Activated effector memory CD4-positive, alpha-beta T cell treated with Interleukin-2 at 50 U/mL for 16 hours (primary cell): ENCODE results near the gene IL22RA1.

Experiments
- DNase-seq: peaks from one replicate; pipeline ENCODE4 v3.0.0-alpha.2; 2020

Gene IL22RA1, protein sequence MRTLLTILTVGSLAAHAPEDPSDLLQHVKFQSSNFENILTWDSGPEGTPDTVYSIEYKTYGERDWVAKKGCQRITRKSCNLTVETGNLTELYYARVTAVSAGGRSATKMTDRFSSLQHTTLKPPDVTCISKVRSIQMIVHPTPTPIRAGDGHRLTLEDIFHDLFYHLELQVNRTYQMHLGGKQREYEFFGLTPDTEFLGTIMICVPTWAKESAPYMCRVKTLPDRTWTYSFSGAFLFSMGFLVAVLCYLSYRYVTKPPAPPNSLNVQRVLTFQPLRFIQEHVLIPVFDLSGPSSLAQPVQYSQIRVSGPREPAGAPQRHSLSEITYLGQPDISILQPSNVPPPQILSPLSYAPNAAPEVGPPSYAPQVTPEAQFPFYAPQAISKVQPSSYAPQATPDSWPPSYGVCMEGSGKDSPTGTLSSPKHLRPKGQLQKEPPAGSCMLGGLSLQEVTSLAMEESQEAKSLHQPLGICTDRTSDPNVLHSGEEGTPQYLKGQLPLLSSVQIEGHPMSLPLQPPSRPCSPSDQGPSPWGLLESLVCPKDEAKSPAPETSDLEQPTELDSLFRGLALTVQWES

DNA sequence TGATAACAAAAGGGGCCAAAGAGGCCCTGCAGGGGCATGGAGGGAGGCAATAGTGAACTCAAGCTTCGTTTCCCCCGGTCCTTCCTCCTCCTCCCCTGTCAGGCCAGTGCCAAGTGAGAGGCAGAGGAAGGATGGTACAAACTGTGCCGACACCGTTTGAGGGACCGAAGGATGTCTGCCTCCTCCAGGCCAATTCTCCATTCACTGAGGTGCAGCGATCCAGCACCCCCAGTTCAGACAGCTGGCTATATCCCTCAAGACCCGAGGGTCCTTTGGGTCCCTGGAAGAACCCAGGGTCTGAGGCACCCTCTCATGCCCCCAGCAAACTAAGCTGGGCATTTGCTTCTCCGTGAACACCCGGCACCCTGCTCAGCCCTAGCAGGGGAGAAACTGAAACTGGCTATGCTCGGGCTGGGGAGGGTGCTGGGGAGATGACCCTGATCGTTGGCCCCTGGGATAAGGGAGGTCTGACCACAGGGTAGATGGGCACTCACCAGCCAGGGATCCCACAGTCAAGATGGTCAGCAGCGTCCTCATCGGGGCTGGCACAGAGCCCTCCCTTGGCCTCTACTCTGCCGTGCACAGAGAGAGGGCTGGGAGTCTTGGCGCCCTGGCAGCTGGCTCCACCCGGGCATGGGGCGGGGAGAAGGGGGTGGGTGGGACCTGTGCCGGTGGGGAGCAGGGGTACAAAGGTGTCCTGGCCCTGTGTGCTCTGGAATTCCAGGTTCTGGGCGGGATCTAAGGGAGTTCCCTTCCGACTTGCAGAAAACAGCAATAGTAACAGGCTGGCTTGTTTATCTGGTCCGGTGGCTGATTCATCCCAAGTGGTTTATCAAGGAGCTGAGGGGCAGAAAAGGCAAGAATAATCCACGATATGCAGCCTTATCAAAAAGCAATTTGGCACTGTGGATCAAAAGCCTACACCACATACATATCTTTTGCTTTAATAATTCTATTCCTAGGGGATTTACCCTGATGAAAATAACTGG lies at the start of gene IL22RA1:
IL22RA1 (minus strand) TSS at position 595 of the 989 bp plus-strand sequence; CDS start at position 537, 58 bp downstream.
- no peak for DNase-seq

DNA sequence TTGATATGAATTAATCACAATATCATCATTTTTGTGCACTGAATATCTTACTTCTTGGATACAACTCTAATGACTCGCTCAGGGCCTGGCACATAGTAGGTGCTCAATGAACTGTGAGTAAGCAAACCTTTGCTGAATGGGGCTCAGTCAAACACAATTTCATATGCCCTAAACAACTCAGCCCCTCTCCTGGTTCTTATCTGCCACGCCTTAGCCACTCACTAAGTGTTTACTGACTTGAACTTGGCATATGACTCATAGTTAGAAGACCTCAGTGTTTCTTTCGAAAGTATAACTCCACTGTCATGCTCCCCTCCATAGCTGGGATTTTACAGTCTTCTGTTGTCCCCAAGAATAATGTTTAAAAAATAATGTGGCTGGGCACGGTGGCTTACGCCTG lies 48.9 kb upstream of the IL22RA1 start:
- DNase-seq: no peak

DNA sequence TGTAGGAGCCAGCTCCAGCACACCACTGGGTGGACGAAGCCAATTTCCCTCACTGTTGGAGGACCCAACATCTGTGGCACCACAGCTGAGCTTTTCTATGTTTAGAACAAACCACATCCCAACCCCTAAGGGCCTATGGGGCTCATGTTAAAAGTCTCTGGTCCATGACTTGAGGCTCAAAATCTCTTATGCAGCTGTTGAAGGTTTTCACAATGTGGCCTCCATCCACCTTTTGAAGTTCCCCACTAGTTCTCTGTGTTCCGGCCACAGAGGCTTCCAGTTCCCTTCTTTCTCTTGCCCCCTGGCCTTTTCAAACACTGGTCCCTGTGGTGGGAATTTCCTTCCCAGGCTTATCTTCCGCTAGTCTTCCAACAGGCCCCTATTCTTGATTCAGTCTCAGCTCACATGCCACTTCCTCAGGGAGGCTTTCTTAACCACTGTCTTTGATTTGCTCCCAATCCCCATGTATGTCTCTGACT lies 48.1 kb upstream of the IL22RA1 start:
- no peak for DNase-seq

DNA sequence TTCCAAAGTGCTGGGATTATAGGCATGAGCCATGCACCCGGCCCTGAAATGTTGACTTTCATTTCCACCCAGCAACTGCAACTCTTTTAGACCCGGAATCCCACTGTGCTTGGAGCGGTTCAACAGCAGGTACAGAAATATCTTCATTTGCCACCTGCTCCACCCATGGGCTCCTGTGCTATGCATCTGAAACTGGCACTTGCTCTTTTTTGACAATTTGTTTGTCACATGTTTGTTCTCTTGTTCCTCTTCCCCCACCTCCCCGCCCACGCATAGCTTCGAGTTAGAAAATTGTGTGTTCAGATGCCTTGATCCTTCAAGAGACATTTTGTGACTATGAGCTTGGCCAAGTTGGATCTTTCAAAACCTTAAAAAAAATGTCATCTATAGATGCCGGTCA lies 46.6 kb upstream of the IL22RA1 start:
- no peak for DNase-seq

DNA sequence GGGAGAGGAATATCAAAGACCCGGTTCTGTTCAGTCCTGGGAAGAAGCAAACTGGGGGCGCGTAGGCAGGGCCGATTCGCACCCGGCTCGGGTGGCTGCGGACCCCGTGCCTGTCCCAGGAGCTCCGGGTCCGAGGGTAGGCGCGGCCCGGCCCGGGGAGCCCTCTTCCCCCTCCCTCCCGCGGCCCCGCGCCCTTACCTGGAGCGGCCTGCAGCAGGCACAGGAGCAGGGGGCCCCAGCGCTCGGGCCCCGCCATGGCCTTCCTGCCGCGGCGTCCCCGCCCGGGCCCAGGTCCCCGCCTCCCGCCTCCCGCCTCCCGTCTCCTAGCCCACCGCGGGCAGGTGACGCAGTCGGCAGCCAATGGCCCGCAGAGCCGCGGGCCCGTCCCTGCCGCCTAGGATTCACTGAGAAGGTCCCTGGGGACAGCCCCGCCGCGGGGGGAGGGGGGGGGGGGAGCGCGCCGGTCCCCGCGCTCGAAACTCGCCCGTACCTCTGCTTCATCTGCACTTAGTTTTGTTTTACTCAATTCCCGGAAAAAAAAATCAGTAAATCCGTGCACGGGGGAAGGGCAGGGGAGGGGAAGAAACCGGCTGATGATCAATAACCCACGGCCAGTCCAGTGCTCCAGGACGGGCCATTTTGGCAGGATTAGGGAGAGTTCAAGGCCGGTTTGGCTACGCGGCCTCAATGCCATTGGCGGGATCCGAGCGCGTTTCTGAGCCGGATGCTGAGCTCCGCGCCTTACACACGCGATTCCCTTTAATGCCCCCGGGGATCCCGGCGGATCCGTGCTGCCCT lies 44.3 kb upstream of the IL22RA1 start, which contains the start of gene IFNLR1:
IFNLR1 (minus strand) TSS at position 297 of the 798 bp plus-strand sequence; CDS start at position 256, 41 bp downstream.
- peak; percentile 53 for DNase-seq

DNA sequence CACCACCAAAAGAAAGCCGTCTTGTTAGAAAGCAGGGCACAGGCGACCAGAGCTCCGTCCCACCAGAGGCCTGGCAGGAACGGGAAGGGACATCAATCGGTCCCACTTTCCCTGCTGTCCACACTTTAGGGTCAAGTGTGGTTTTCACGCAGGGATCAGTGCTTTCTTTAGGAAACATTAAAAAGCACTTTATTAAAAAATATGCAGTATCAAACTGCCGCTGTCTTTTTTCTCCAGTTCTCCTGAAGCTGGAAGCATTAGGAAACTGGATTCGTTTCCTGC lies 43.7 kb upstream of the IL22RA1 start:
- DNase-seq: no peak

DNA sequence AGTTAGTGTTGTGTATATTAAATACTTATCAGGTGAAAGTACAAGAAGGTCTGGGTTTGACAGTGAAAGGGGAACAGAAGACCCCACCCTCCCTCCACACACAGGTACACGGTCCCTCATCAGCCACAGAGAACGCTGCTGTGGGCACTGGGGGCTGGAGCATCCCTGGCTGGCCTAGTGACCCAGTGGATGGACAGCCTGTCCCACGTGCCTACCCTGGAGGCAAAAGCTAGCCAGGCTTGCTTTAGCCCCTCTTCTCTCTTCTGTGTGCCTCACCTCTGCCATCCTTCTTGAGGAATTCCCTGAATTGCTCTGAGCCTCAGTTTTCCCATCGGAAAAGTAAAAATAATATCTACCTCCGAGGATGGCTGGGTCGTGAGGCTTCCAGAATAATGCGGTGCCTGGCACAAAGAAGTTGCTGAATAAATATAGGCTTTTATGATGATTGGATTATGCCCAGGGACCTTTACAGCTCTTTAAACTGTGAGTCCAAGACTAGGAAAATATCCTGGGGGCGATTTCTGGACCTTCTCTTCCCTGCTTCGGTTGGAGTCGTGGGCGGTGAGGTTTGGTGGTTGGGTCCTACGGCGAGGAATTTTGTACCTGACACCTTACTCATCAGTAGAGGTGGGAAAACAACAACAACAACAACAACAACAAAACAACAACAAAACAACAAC lies 43.2 kb upstream of the IL22RA1 start:
- DNase-seq: no peak

DNA sequence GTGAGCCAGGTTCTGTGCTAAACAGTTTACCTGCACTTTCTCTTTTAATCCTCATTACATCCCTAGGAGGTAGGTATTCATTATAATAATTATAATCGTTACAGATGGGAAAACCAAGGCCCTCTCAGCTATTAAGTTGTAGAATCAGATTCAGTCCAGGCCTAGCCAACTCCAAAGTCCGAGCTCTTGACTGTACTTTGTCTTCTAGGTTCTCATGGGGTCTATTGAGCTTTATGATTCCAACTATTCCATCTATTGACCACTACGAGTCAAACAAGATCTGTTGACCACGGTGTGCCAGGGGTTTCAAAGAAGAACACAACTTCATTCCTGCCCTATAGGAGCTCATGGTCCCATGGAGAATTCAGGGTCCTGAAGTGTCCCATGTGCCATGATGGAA lies 42.1 kb upstream of the IL22RA1 start:
- DNase-seq: no peak

DNA sequence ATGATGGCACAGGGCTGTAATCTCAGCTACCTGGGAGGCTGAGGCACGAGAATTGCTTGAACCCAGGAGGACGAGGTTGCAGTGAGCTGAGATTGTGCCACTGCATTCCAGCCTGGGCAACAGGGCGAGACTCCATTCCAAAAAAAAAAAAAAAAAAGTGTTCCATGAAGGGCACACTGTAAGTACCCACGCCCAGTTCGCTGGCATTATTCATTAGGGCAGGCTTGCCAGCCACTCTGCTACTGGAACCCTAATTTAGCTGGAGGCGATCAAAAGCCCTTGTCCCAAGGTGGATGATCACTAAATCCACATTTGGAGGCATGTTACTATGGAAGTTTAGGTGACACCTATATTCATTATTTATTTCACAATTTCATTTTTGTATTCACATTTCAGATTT lies 39.1 kb upstream of the IL22RA1 start:
- DNase-seq: no peak

DNA sequence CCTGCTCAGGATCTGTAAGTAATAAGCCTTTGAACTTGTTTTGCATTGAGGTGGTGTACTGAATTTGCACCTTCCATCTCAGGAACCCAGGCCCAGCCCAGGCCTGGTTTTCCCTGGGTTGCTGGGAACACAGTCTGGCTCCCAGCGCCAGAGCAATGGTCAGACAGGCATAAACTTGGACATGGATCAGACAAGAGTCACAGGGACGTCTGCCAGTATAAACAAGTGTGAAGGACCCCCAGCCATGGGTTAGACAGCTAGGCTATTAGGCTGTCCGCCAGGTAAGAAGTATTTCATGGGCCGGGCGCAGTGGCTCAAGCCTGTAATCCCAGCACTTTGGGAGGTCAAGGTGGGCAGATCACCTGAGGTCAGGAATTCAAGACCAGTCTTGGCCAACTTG lies 38.7 kb upstream of the IL22RA1 start:
- DNase-seq: no peak

DNA sequence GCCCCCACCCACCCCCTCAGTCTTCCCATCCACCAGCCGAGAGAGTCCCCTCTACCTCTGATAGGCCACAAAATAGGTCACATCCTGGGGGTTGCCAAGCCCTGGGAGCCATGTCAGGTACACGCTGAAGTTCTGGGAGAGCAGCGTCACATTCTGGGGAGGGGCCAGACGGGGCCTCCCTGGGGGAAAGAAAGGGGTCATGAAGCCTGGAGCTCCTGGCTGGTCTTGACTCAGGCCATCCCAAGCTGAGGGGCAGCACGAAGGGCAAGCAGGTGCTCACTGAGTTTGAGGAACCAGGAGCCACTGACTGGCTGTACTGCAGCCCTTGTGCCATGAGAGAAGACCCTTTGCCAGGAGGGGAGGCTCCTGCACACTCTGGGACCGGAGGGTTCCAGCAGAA lies 37.7 kb upstream of the IL22RA1 start:
- no peak for DNase-seq

DNA sequence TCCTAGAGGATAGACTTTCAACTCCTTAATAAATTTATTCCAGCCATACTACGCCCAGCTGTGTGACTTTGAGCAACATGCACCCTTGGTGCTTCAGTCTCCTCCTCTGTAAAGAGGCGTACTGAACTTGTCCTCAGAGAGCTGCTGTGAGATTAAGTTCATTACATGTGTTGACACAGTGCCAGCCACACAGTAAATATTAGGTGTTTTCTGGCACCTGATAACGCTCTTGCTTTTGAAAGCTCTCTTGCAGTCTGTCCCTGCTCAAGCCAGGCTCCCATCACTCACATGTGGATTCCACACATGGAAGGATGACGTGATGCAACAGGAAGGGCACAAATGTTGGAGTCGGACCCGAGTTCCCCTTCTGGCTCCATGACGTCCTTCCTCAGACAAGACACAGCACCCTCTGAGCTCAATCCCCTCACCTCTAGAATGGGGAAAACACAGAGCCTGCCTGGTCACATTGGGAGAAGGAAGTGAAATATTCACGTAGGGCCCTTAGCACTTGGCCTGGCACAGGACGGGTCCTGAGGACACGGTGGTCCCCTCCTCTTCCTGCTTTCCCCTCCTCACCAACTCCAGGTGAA lies 36.4 kb upstream of the IL22RA1 start:
- DNase-seq: no peak

DNA sequence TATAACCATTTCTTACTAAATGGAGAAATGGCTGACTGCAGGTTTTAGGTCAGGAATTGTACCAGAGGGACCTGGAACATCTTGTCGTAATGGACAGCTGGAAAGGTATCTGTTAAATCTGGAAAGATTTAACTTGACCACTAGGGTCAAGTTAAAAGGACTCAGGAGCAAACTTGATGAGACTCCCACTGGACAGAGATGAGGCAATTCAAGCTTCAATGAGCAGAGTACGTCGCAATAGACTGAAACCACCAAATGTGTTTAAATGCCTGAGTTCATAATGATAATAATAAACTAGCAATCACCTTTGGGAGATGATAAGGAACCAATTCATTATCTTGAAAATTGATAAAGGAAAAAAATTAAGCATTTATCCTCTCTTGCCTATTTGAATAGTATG lies 35.5 kb upstream of the IL22RA1 start:
- DNase-seq: no peak

DNA sequence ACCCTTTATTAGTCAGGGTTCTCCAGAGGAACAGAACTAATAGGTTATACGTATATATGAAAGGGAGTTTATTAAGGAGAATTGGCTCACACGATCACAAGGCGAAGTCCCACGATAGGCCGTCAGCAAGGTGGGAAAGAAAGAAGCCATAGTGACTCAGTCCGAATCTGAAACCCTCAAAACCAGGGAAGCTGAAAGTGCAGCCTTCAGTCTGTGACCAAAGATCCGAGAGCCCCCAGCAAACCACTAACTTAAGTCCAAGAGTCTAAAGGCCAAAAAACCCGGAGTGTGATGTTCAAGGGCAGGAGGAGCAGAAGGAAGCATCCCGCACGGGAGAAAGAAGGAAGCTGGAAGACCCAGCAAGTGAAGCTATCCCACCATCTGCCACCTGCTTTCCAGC lies 34.2 kb upstream of the IL22RA1 start:
- no peak for DNase-seq

DNA sequence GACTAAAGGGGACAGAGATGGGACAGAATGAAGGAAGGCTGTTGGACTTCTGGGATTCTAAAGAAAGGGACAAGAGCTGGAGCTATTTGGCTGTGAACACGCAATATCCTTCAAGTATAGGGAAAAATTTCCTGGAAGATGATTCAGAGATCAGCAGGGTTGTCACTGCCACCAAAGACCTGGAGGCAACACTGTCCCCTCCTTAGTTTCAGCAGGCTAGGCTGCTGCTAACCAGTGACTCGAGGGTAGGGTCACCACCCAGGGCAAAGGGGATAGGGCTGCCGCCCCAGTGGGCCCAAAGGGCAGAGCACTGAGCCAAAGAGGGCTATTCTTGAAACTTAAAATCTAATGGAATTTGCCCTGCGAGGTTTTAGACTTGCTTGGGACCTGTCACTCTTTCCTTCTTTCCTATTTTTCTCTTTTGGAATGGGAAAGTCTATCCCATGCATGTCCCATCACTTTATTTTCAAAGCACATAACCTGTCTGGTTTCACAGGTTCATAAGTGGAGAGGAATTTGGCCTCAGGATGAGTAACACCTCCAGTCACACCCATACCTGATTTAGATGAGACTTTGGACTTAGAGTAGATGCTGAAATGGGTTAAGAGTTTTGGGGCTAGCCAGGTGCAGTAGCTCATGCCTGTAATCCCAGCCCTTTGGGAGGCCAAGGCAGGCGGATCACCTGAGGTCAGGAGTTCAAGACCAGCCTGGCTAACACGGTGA lies 32.3 kb upstream of the IL22RA1 start:
- no peak for DNase-seq

DNA sequence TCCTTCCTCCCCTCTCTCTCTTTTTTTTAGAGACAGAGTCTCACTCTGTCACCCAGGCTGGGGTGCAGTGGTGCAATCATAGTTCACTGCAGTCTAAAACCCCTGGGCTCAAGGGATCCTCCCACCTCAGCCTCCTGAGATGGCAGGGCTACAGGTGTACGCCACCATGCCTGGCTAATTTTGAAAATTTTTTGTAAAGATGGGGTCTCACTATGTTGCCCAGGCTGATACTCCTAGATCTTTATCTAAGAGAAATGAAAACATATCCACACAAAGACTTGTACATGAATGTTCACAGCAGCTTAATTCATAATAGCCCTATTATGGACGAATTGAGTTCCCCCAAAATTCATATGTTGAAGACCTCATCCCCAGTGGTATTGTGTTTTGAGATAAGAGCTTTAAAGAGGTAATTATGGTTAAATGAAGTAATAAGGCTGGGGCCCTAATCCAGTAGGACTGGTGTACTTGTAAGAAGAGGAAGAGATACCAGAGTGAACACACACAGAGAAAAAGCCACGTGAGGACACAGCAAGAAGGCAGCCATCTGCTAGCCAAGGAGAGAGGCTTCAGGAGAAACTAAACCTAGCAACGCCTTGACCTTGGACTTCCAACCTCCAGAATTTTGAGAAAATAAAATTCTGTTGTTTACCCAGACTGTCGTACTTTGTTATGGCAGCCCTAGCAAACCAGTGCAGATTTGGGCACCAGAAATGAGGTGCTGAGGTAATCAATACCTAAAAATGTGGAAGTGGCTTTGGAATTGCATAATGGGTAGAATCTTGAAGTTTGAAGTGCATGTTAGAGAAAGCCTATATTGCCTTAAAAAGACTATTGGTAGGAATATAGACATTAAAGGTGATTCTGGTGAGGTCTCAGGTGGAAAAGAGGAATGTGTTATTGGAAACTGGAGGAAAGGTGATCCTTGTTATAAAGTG lies 31.0 kb upstream of the IL22RA1 start:
- no peak for DNase-seq

DNA sequence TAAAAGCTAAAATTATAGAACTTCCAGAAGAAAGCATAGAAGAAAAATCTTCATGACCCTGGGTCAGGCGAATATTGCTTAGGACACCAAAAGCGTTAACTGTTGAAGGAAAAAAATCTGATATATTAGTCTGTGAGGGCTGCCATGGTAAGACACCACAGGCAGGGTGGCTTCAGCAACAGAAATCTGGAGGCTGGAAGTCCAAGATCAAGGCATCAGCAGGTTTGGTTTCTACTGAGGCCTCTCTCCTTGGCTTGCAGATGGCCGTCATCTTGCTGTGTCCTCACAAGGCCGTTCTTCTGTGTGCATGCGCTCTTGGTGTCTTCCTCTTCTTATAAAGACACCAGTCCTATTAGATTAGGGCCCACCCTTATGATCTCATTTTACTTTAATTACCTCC lies 29.7 kb upstream of the IL22RA1 start:
- no peak for DNase-seq

DNA sequence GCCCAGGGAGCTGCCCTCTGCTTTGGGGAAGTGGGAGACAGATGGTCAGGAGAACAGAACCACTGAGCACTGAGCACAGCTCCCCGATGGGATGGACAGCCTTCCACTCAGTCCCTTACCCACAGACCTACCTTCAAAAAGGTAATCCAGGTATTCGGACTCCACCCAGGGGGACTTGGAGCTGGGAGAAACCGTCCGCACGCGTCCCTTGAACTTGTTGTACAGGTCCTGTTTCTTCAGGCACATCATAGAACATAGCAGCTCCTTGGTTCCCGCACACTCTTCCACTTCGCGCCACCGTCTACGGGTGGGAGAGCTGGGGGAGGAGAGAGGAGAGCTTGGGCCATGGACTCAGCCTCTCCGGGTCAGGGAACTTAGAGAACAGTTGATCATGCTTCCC lies 26.3 kb upstream of the IL22RA1 start:
- DNase-seq: no peak

DNA sequence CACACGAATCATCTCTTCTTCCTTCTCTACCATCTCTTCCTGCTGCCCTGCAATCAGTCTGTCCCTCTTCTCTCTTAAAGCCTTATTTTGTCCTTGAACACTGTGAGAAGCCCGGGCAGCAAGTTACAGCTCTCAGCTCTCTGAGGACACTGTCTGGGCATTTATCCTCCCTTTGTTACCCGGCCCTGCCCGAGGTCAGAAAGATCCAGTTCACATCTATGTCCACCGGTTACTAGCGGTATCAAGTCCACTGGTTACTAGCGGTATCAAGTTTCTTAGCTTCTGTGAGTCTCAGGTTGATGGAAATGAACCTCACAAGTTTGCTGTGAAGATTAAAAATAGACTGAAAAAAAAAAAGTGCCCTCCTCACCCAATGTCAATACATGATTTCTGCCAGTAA lies 25.3 kb upstream of the IL22RA1 start:
- DNase-seq: no peak

DNA sequence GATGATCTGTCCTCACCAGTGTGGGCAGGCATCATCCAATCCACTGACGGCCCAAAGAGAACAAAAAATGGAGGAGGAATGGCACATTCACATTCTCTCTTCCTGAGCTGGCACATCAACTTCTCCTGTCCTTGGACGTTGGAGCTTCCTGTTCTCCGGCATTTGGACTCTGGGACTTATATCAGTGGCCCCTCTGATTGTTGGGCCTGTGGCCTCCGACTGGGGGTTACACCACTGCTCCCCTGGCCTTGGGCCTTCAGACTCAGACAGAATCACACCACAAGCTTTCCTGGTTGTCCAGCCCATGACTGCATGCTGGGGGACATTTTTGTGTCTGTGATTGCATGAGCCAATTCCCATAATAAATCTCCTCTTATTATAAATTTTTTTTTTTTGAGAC lies 24.1 kb upstream of the IL22RA1 start:
- no peak for DNase-seq
